Stimulated activated CD8-positive, alpha-beta memory T cell treated with anti-CD3 and anti-CD28 coated beads, Interleukin-2, amount 100 ng/mL, for 48 hours (primary cell): ENCODE results near the gene ANG.

Source experiments
- DNase-seq, 2 donors: peaks; one replicate each; pipeline ENCODE4 v3.0.0-alpha.2; 2020; ENCODE audit warnings: low read depth in 2 of 2

The ANG gene

GRCh38 chr14:20675669-20676068 lies 12.9 kb upstream of the ANG start:
- DNase-seq = no peak

GRCh38 chr14:20676072-20676471 lies 12.5 kb upstream of the ANG start:
- no peak for DNase-seq

- DNase-seq = no peak
Observed at GRCh38 chr14:20679907-20680306, 8.7 kb upstream of the ANG start.

GRCh38 chr14:20680363-20680762 lies 8.2 kb upstream of the ANG start:
- no peak for DNase-seq

GRCh38 chr14:20680843-20681347 lies 7.7 kb upstream of the ANG start:
- DNase-seq = no peak

- DNase-seq = peak; percentile 65 to 85
Observed at GRCh38 chr14:20681348-20682126, 7.0 kb upstream of the ANG start.

- no peak for DNase-seq
Observed at GRCh38 chr14:20682127-20682434, 6.5 kb upstream of the ANG start.

GRCh38 chr14:20682435-20683124 lies 6.0 kb upstream of the ANG start:
- peak; percentile 57 to 63 for DNase-seq

GRCh38 chr14:20683125-20683890 lies 5.3 kb upstream of the ANG start:
- DNase-seq = peak; percentile 65 to 71

GRCh38 chr14:20683891-20684661 lies 4.5 kb upstream of the ANG start, which contains the start of gene RNASE4:
Gene RNASE4, plus strand, starts transcription at chr14:20684560. Its CDS starts 14,812 bp downstream, at chr14:20699372.
- DNase-seq = peak; percentile 59 to 74

- DNase-seq = no peak
Observed at GRCh38 chr14:20684662-20685456, 3.7 kb upstream of the ANG start.

- DNase-seq = no peak
Observed at GRCh38 chr14:20686386-20687143, 2.0 kb upstream of the ANG start.

- no peak for DNase-seq
Observed at GRCh38 chr14:20687362-20688166, 1.0 kb upstream of the ANG start.

GRCh38 chr14:20690848-20691640 lies 2.5 kb downstream of the ANG start:
- no peak for DNase-seq

- DNase-seq = no peak
Observed at GRCh38 chr14:20692116-20692751, 3.7 kb downstream of the ANG start.

- no peak for DNase-seq
Observed at GRCh38 chr14:20696764-20697163, 8.2 kb downstream of the ANG start.

GRCh38 chr14:20697273-20698017 lies 8.9 kb downstream of the ANG start:
- DNase-seq = peak; percentile 19 to 52
